NT2/D1 (cell line): ENCODE results near the gene NKX2-3.

Experiments used
- DNase-seq: peaks from one replicate; pipeline ENCODE4 v3.0.0-alpha.2; 2011; ENCODE audit warnings: low read depth, low spot score
- H3K27me3 ChIP-seq: 2 replicates; pipeline ENCODE4 v1.6.0; 2011; ENCODE audit warnings: mild to moderate bottlenecking; ENCODE audit not compliant: insufficient read length, insufficient read depth
- H3K36me3 ChIP-seq: 2 replicates; pipeline ENCODE4 v1.6.1; 2011; ENCODE audit warnings: mild to moderate bottlenecking, low read length, mixed read lengths; ENCODE audit not compliant: insufficient read depth, insufficient read length
- H3K4me1 ChIP-seq: 2 replicates; pipeline ENCODE4 v1.5.1; 2011; ENCODE audit not compliant: insufficient read depth, insufficient read length
- H3K4me3 ChIP-seq: 2 replicates; pipeline ENCODE4 v1.5.1; 2011; ENCODE audit warnings: low read depth; ENCODE audit not compliant: insufficient read length
- H3K9ac ChIP-seq: 2 replicates; pipeline ENCODE4 v1.6.0; 2011; ENCODE audit warnings: low read depth; ENCODE audit not compliant: insufficient read length
- H3K9me3 ChIP-seq: 2 replicates; pipeline ENCODE4 v1.5.1; 2011; ENCODE audit warnings: mild to moderate bottlenecking, low read length; ENCODE audit not compliant: insufficient read depth
- SUZ12 ChIP-seq: IDR thresholded peaks from 2 replicates; pipeline ENCODE4 v1.6.1; 2011; ENCODE audit not compliant: insufficient read length, insufficient read depth; ENCODE audit errors: extremely low read depth
- YY1 ChIP-seq: IDR thresholded peaks from 2 replicates; pipeline ENCODE4 v1.6.1; 2011; ENCODE audit not compliant: insufficient read length, insufficient read depth
- ZNF274 ChIP-seq: IDR thresholded peaks from 2 replicates; pipeline ENCODE4 v1.6.1; 2011; ENCODE audit warnings: mild to moderate bottlenecking, low read depth, low read length

Gene NKX2-3

DNA sequence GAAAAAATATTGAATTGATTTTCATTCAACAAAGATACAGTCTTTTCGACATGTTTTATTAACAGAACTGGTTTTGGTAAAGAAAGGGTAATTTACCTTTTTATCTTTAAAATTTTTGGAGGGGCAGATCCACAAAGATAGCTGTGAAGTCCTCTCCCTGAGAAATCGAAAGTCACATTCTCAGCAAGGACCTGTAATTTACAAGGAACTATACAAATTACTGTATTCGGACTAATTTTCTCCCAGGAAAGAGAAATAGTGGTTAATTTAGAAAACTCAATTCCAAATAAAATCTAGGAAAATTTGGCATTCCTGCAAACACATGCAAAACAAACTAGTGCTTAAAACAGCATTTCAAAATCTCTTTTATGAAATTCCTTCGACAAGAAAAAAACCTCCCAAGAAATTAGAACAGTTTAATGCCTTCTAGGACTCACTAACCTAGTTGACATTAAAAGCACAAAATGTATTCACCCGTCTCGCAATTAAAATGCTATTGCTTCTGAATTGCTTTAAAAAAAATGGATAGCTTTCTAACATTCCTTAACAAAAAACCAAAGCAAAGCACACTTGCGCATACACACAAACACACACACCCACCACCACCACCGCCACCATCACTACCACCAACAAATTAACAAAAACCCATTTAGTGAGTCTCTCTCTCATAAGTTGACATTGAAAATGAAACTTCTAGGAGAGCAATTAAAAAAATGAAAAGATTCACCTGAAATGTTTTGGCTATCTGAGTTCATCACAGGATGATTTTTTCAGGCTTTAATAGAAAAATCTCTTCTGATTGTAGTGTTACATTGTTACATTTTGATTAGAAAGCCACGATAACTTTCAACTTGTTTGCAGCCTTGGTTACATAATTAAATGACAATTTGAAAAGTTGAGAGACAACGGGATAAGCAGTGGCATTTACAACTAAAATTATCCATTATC, 4.0 kb upstream of the NKX2-3 start:
- DNase-seq = no peak
- peaks cover 100% of the 10 kb centered on the region for H3K27me3 ChIP-seq

DNA sequence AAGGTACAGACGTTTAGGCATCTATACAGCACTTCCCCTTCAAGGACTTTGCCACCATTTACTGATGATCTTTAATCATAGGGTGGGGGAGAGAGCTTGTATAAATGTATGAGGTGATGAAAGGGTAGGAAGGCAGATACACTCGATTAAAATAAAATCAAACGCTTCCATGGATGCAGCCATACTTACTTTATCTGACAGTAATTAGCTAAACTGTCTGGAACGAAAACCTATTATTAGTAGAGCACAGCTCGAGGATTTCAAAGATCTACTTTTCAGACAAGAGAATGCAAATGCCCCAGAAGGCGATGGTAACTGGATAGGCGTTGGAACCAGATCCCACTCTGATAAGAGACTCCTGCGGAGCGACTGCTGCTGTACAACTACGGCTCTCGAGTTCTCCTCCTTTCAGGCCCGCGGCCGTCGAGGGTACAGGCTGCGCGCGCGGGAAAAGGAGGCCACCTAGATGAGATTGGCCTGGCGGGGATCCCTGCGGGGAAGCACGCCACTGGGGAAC, 3.1 kb upstream of the NKX2-3 start:
- Histone ChIP-seq H3K9me3 (0 out of 2 replicates have a peak, but pooled peaks cover 5% of the 10 kb centered on the region), H3K9ac (no peak overlapping the region), H3K36me3 (no peaks in the 10 kb centered on the region), H3K4me3 (no peak overlapping the region), H3K27me3 (peaks cover 100% of the 10 kb centered on the region), H3K4me1 (peaks cover 12% of the 10 kb centered on the region)
- no peak for DNase-seq
- TF ChIP-seq YY1 (no peak), ZNF274 (no peak), SUZ12 (no peak)

More for the DNA sequence above, 4.0 kb upstream of the NKX2-3 start:
- TF ChIP-seq YY1 (no peak), ZNF274 (no peak), SUZ12 (no peak)
- 0 out of 2 replicates have a peak, but pooled peaks cover 5% of the 10 kb centered on the region for H3K9me3 ChIP-seq
- H3K4me3 ChIP-seq = no peak overlapping the region
- peaks cover 12% of the 10 kb centered on the region for H3K4me1 ChIP-seq
- no peaks in the 10 kb centered on the region for H3K36me3 ChIP-seq
- no peak overlapping the region for H3K9ac ChIP-seq

GRCh38 chr10:99530108-99531025, 2.4 kb upstream of the NKX2-3 start:
- peaks cover 12% of the 10 kb centered on the region for H3K4me1 ChIP-seq
- TF ChIP-seq SUZ12 = peak; percentile 12
- TF ChIP-seq ZNF274 = no peak
- no peaks in the 10 kb centered on the region for H3K36me3 ChIP-seq
- H3K9me3 ChIP-seq = 0 out of 2 replicates have a peak, but pooled peaks cover 5% of the 10 kb centered on the region
- peak overlapping the region; percentile 19 for H3K4me3 ChIP-seq
- peaks cover 99% of the 10 kb centered on the region for H3K27me3 ChIP-seq
- DNase-seq = no peak
- H3K9ac ChIP-seq = no peak overlapping the region

GRCh38 chr10:99531026-99531695, 1.6 kb upstream of the NKX2-3 start:
- Histone ChIP-seq H3K9me3 (0 out of 2 replicates have a peak, but pooled peaks cover 5% of the 10 kb centered on the region), H3K36me3 (no peaks in the 10 kb centered on the region), H3K4me1 (peaks cover 12% of the 10 kb centered on the region), H3K4me3 (peak overlapping the region; percentile 19), H3K9ac (no peak overlapping the region), H3K27me3 (peaks cover 99% of the 10 kb centered on the region)
- TF ChIP-seq ZNF274 (no peak), YY1 (no peak), SUZ12 (peak; percentile 51)
- DNase-seq = no peak

DNA sequence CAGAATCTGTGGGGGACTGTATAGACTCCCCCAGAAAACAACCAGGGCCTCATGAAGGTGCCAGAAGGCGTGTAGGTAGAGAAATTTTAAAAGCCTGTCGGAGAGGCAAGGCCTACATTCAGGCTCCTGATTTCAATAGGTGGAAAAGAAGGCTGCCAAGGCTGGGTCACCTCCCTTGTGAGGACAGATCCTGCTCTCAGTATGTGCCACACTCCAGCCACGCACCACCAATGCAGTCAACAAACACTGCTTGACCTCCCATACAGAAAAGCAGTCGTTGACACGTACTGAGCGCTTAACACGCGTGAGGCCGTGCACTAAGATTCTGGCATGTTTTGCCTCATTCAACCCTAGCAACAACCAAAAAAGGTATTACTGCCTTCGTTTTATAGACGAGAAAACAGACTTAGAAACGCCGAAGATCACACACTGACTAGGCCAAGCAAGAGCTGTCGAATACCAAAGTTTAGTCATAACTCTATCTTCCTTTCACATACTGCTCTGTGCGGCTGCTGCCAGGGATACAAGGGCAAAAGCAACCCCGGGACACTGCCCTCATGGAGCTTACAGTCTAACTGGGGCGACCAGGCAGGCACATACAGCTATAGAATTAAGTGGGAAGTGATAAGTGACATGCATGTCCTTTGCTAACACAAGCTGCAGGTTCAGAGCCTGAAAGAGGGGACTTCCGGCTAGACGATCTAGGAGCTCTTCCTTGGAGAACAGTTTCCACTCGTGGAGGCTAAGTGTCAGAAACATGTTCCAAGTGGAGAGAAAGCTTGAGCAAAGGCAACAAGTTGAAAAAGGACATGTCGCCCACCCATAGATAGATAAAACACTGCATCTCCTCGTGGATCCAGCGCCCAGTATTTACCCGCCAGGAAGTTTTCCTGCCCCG, 797 bp upstream of the NKX2-3 start:
- TF ChIP-seq ZNF274 = no peak
- peak; percentile 6 for TF ChIP-seq SUZ12
- no peak for TF ChIP-seq YY1
- no peak for DNase-seq
- peaks cover 99% of the 10 kb centered on the region for H3K27me3 ChIP-seq
- no peak overlapping the region for H3K9ac ChIP-seq
- 0 out of 2 replicates have a peak, but pooled peaks cover 5% of the 10 kb centered on the region for H3K9me3 ChIP-seq
- peaks cover 12% of the 10 kb centered on the region for H3K4me1 ChIP-seq
- no peaks in the 10 kb centered on the region for H3K36me3 ChIP-seq
- no peak overlapping the region for H3K4me3 ChIP-seq
